Measurements from ENCODE around the gene ABLIM1.

- TF ChIP-seq POLR2AphosphoS5 (IDR thresholded peaks at IDR 0.05; ENCODE audit: low read depth, low read length), result no peak
- no peak for TF ChIP-seq POLR2A (IDR thresholded peaks at IDR 0.05; ENCODE audit: low read depth, low read length)
Observed at GRCh38 chr10:114384181-114384580, 273.9 kb downstream of the ABLIM1 start.

All from GM12891 (cell line).